Liver (tissue), 9 donors: Measurements from ENCODE around the gene MND1. TPM values are rescaled to one million over a fixed set of nuclear protein-coding genes. Genes with fewer than 3 reads are reported as not detected.

Experiments
- DNase-seq: peaks from one replicate; pipeline ENCODE4 v3.0.0-alpha.2; 2017; ENCODE audit warnings: low spot score
- H3K27ac ChIP-seq, 2 donors: one replicate each; pipeline ENCODE4 v1.7.0; 2013; ENCODE audit warnings: inconsistent platforms in 2 of 2, low read length in 2 of 2, control low read depth in 1 of 2, low read depth in 1 of 2, mild to moderate bottlenecking in 1 of 2
- H3K27me3 ChIP-seq, 4 donors: one replicate each; pipeline versions ENCODE4 v1.6.1 to v1.7.0; 2013; ENCODE audit warnings: low read length in 3 of 4, inconsistent platforms in 1 of 4, mild to moderate bottlenecking in 1 of 4, moderate library complexity in 1 of 4; ENCODE audit not compliant: control insufficient read depth in 4 of 4, insufficient read depth in 4 of 4
- H3K36me3 ChIP-seq, 4 donors: one replicate each; pipeline versions ENCODE4 v1.6.1 to v1.7.0; 2013; ENCODE audit warnings: low read length in 3 of 4, mild to moderate bottlenecking in 3 of 4, low read depth in 1 of 4, moderate library complexity in 1 of 4; ENCODE audit not compliant: control insufficient read depth in 4 of 4, insufficient read depth in 3 of 4
- H3K4me1 ChIP-seq, 4 donors: one replicate each; pipeline versions ENCODE4 v1.6.1 to v1.7.0; 2013; ENCODE audit warnings: low read length in 3 of 4, mild to moderate bottlenecking in 3 of 4, moderate library complexity in 1 of 4; ENCODE audit not compliant: control insufficient read depth in 4 of 4, insufficient read depth in 4 of 4
- H3K4me3 ChIP-seq, 3 donors: one replicate each; pipeline versions ENCODE4 v1.6.1 to v1.7.0; 2013; ENCODE audit warnings: low read length in 3 of 3, control low read depth in 1 of 3, low read depth in 1 of 3, mild to moderate bottlenecking in 1 of 3
- H3K9ac ChIP-seq, 2 donors: one replicate each; pipeline ENCODE4 v1.7.0; 2013; ENCODE audit warnings: low read length in 2 of 2, mild to moderate bottlenecking in 2 of 2, moderate library complexity in 2 of 2, control low read depth in 1 of 2, low read depth in 1 of 2
- H3K9me3 ChIP-seq, 4 donors: one replicate each; pipeline versions ENCODE4 v1.6.1 to v1.7.0; 2013; ENCODE audit warnings: low read length in 3 of 4; ENCODE audit not compliant: control insufficient read depth in 4 of 4
- FOXA1 ChIP-seq: IDR thresholded peaks from 2 replicates; pipeline ENCODE4 v1.6.1; 2016; ENCODE audit warnings: antibody characterized with exemption
- FOXA2 ChIP-seq: IDR thresholded peaks from 2 replicates; pipeline ENCODE4 v1.6.1; 2016; ENCODE audit warnings: antibody characterized with exemption
- GABPA ChIP-seq, 2 donors: IDR thresholded peaks in 1 of 2; conservative IDR thresholded peaks in 1 of 2; 2 replicates each; pipeline ENCODE4 v1.6.1; 2016; ENCODE audit warnings: antibody characterized with exemption in 2 of 2, mild to moderate bottlenecking in 1 of 2, moderate library complexity in 1 of 2
- HNF4A ChIP-seq, 2 donors: conservative IDR thresholded peaks; 2 replicates each; pipeline ENCODE4 v1.6.1; 2016; ENCODE audit warnings: antibody characterized with exemption in 2 of 2, mild to moderate bottlenecking in 2 of 2
- HNF4G ChIP-seq: IDR thresholded peaks from 2 replicates; pipeline ENCODE4 v1.6.1; 2016; ENCODE audit warnings: antibody characterized with exemption
- JUND ChIP-seq, 2 donors: IDR thresholded peaks; 2 replicates each; pipeline ENCODE4 v1.6.1; 2016; ENCODE audit warnings: antibody characterized with exemption in 2 of 2
- NR2F2 ChIP-seq: IDR thresholded peaks from 2 replicates; pipeline ENCODE4 v1.6.1; 2016; ENCODE audit warnings: antibody characterized with exemption
- RAD21 ChIP-seq, 2 donors: IDR thresholded peaks; 2 replicates each; pipeline ENCODE4 v1.6.1; 2016; ENCODE audit warnings: antibody characterized with exemption in 2 of 2, mild to moderate bottlenecking in 2 of 2
- RXRA ChIP-seq, 2 donors: IDR thresholded peaks; 2 replicates each; pipeline ENCODE4 v1.6.1; 2017 to 2018; ENCODE audit warnings: antibody characterized with exemption in 2 of 2, mild to moderate bottlenecking in 1 of 2
- SP1 ChIP-seq: IDR thresholded peaks from 2 replicates; pipeline ENCODE4 v1.6.1; 2018; ENCODE audit warnings: antibody characterized with exemption, mild to moderate bottlenecking
- TAF1 ChIP-seq: conservative IDR thresholded peaks from 2 replicates; pipeline ENCODE4 v1.6.1; 2016; ENCODE audit warnings: antibody characterized with exemption, mild to moderate bottlenecking
- WGBS: extraction: QIAGEN DNeasy Blood & Tissue Kit; methylation state at CpG from one replicate; pipeline ENCODE4 v1.1.7; 2013; 5-methylcytosine and 5-hydroxymethylcytosine counted together
- polyA plus RNA-seq, 2 donors: library from polyadenylated mRNA; stranded (reverse) in 1 of 2; unstranded in 1 of 2; fragments of 200-250 nt in 1 of 2; fragments of >200 nt in 1 of 2; fragmentation: Nextera tagmentation in 1 of 2; extraction: Ambion mirVana in 1 of 2; gene quantifications; one replicate each; pipeline versions ENCODE4 v1.2.1 to v1.2.3, GENCODE V29; 2013 to 2015
- total RNA-seq, 2 donors: library from RNA; depleted of rRNA; stranded (reverse); fragments of >200 nt; gene quantifications; one replicate each; pipeline ENCODE4 v1.2.3, GENCODE V29; 2014
- TF ChIP-seq, protein P1 (sequence below): IDR thresholded peaks from 2 replicates; pipeline ENCODE4 v1.6.1; 2016; ENCODE audit warnings: antibody characterized with exemption
- TF ChIP-seq, protein P2 (sequence below): IDR thresholded peaks from 2 replicates; pipeline ENCODE4 v1.6.1; 2016; ENCODE audit warnings: antibody characterized with exemption, mild to moderate bottlenecking
- TF ChIP-seq, protein P3 (sequence below): IDR thresholded peaks from 2 replicates; pipeline ENCODE4 v1.6.1; 2016; ENCODE audit warnings: antibody characterized with exemption
- TF ChIP-seq, protein P4 (sequence below): IDR thresholded peaks from 2 replicates; pipeline ENCODE4 v1.6.1; 2016; ENCODE audit warnings: antibody characterized with exemption
- donor health status: healthy.
- donor health status: healthy.
- donor health status: healthy.
- donor health status: healthy.
- donor health status: healthy.

MND1 gene
- total and polyA plus RNA-seq, 4 donors: 0.17 to 2.5 (median 0.42) TPM

DNA sequence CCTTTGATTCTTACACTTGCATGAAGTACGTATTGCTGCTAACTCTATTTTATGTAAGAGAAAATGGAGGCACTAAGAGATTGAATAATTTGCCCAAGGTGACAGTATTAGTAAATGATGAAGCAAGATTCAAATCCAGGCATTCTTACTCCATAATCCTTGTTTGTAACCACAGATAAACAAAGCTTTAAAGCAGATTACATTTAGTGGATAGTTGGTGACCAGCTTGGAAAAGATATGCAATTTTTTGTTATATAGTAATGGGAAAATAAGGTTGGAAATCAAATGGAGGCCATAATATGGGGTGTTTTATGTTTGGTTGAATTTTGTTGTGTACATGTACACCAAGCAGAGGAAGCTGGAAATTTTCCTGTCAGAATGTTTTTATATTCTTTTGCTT, 30.8 kb downstream of the MND1 start:
- WGBS: 97% methylated on average over 1 of the region's 1 CpG
- H3K4me3 ChIP-seq: no peak overlapping the region

DNA sequence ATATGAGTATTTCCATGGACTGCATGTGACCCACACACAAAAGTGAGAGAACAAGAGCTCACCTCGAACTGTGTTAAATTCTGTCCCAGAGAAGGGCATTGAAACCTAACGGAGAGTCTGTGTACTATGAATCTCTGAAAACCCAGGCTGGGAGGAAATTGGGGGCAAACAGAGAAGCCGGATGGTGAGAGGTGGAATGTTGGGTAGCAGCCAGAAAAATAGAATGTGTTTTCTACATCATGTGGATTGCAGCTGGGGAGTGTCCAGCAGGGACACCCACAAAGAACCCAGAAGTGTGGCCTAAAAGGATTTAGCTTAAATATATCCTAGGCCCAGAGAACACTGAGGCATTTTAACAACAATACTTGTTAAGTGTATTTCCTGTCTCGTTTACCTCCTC, 38.6 kb downstream of the MND1 start:
- no peak overlapping the region for H3K4me3 ChIP-seq
- H3K36me3 ChIP-seq: no peaks in the 10 kb centered on the region
- no peaks in the 10 kb centered on the region for H3K4me1 ChIP-seq
- H3K9ac ChIP-seq: no peak overlapping the region
- WGBS: 89% methylated on average over 4 of the region's 4 CpGs
- DNase-seq: no peak
- H3K27me3 ChIP-seq: no peaks in the 10 kb centered on the region
- TF ChIP-seq, protein P1, sequence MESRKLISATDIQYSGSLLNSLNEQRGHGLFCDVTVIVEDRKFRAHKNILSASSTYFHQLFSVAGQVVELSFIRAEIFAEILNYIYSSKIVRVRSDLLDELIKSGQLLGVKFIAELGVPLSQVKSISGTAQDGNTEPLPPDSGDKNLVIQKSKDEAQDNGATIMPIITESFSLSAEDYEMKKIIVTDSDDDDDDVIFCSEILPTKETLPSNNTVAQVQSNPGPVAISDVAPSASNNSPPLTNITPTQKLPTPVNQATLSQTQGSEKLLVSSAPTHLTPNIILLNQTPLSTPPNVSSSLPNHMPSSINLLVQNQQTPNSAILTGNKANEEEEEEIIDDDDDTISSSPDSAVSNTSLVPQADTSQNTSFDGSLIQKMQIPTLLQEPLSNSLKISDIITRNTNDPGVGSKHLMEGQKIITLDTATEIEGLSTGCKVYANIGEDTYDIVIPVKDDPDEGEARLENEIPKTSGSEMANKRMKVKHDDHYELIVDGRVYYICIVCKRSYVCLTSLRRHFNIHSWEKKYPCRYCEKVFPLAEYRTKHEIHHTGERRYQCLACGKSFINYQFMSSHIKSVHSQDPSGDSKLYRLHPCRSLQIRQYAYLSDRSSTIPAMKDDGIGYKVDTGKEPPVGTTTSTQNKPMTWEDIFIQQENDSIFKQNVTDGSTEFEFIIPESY: no peak
- TF ChIP-seq HNF4G: no peak
- TF ChIP-seq, protein P2, sequence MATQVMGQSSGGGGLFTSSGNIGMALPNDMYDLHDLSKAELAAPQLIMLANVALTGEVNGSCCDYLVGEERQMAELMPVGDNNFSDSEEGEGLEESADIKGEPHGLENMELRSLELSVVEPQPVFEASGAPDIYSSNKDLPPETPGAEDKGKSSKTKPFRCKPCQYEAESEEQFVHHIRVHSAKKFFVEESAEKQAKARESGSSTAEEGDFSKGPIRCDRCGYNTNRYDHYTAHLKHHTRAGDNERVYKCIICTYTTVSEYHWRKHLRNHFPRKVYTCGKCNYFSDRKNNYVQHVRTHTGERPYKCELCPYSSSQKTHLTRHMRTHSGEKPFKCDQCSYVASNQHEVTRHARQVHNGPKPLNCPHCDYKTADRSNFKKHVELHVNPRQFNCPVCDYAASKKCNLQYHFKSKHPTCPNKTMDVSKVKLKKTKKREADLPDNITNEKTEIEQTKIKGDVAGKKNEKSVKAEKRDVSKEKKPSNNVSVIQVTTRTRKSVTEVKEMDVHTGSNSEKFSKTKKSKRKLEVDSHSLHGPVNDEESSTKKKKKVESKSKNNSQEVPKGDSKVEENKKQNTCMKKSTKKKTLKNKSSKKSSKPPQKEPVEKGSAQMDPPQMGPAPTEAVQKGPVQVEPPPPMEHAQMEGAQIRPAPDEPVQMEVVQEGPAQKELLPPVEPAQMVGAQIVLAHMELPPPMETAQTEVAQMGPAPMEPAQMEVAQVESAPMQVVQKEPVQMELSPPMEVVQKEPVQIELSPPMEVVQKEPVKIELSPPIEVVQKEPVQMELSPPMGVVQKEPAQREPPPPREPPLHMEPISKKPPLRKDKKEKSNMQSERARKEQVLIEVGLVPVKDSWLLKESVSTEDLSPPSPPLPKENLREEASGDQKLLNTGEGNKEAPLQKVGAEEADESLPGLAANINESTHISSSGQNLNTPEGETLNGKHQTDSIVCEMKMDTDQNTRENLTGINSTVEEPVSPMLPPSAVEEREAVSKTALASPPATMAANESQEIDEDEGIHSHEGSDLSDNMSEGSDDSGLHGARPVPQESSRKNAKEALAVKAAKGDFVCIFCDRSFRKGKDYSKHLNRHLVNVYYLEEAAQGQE: no peak
- no peak for TF ChIP-seq RXRA (IDR thresholded peaks at IDR 0.05)
- TF ChIP-seq TAF1: no peak
- TF ChIP-seq JUND (IDR thresholded peaks at IDR 0.05): no peak
- TF ChIP-seq, protein P3, sequence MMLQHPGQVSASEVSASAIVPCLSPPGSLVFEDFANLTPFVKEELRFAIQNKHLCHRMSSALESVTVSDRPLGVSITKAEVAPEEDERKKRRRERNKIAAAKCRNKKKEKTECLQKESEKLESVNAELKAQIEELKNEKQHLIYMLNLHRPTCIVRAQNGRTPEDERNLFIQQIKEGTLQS: no peak
- TF ChIP-seq RAD21 (IDR thresholded peaks at IDR 0.05): no peak
- TF ChIP-seq, protein P4, sequence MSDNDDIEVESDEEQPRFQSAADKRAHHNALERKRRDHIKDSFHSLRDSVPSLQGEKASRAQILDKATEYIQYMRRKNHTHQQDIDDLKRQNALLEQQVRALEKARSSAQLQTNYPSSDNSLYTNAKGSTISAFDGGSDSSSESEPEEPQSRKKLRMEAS: no peak
- H3K27ac ChIP-seq: no peak overlapping the region
- no peaks in the 10 kb centered on the region for H3K9me3 ChIP-seq

More for the DNA sequence above, 30.8 kb downstream of the MND1 start:
- no peak for DNase-seq
- H3K27me3 ChIP-seq: no peaks in the 10 kb centered on the region
- no peaks in the 10 kb centered on the region for H3K36me3 ChIP-seq
- no peak overlapping the region for H3K27ac ChIP-seq
- H3K9ac ChIP-seq: no peak overlapping the region
- no peak for TF ChIP-seq RAD21 (IDR thresholded peaks at IDR 0.05)
- TF ChIP-seq HNF4A (conservative IDR thresholded peaks at IDR 0.05): no peak
- no peaks in the 10 kb centered on the region for H3K9me3 ChIP-seq
- H3K4me1 ChIP-seq: no peaks in the 10 kb centered on the region

DNA sequence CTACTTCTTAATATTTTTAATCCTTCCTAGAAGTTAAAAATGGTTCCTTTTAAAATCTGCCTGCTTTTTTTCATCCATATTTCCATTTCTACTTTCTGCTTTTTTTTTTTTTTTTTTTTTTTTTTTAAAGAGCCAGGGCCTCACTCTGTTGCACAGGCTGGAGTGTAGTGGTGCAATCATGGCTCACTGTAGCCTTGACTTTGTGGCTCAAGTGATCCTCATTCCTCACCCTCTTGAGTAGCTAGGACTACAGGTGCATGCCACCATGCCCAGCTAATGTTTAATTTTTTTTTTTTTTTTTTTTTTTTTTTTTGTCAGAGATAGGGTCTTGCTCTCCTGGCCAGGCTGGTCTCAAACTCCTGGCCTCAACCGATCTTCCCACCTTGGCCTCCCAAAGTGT, 39.7 kb downstream of the MND1 start:
- Histone ChIP-seq H3K9ac (no peak overlapping the region), H3K4me1 (no peaks in the 10 kb centered on the region), H3K9me3 (no peaks in the 10 kb centered on the region), H3K27me3 (no peaks in the 10 kb centered on the region), H3K27ac (no peak overlapping the region), H3K4me3 (no peak overlapping the region), H3K36me3 (no peaks in the 10 kb centered on the region)
- 97% methylated on average over 1 of the region's 1 CpG for WGBS
- DNase-seq: no peak
- TF ChIP-seq GABPA (IDR thresholded peaks at IDR 0.05 in 1 of 2, conservative IDR thresholded peaks at IDR 0.05 in 1 of 2): no peak
- no peak for TF ChIP-seq FOXA2
- TF ChIP-seq TAF1: no peak
- no peak for TF ChIP-seq SP1
- TF ChIP-seq RXRA (IDR thresholded peaks at IDR 0.05): no peak
- no peak for TF ChIP-seq RAD21 (IDR thresholded peaks at IDR 0.05)
- TF ChIP-seq HNF4A (conservative IDR thresholded peaks at IDR 0.05): no peak
- TF ChIP-seq FOXA1: no peak
- no peak for TF ChIP-seq HNF4G
- TF ChIP-seq, protein P4: no peak
- TF ChIP-seq NR2F2: no peak
- TF ChIP-seq, protein P2: no peak
- TF ChIP-seq, protein P3: no peak
